ENCODE results near the gene KLF17.

Gene KLF17, protein sequence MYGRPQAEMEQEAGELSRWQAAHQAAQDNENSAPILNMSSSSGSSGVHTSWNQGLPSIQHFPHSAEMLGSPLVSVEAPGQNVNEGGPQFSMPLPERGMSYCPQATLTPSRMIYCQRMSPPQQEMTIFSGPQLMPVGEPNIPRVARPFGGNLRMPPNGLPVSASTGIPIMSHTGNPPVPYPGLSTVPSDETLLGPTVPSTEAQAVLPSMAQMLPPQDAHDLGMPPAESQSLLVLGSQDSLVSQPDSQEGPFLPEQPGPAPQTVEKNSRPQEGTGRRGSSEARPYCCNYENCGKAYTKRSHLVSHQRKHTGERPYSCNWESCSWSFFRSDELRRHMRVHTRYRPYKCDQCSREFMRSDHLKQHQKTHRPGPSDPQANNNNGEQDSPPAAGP

DNA sequence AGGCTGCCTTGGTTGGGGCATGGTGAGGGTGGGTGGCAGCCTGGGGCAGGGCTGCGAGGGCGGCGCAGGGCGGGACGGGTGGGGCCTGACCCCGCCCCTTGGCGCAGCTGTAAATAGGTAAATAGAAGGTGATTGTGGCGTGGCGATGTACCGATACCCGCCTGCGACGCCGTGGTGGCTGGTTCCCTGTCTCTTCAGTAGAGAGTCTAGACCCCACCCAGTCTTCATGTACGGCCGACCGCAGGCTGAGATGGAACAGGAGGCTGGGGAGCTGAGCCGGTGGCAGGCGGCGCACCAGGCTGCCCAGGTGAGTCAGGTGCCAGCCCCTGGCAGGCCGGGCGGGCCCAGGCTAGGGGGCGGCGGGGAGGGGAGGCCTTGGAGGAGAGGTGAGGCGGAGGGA lies at the start of gene KLF17:
KLF17 (plus strand) TSS at position 140 of the 400 bp plus-strand sequence; CDS start at position 227, 87 bp downstream.
- DNase-seq, result no peak

DNA sequence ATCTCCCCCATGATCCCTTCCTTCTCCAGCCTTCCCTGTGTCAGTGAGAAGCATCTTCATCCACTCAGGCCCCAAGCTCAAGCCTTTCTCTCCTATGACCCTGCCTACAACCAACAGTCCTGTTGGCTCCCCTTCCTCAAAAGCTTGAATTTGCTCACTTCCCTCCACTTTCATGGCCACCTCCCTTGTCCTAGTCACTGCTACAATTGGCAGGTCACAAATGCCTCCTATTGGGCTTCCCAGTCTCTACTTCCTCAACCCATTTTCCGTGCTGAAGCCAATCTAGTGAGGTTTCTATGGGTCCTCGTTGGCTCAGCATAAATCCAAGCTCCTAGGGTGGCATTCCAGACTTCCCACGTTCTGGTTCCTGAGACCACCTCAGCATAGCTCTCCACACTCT lies 47.2 kb upstream of the KLF17 start:
- no peak for DNase-seq

DNA sequence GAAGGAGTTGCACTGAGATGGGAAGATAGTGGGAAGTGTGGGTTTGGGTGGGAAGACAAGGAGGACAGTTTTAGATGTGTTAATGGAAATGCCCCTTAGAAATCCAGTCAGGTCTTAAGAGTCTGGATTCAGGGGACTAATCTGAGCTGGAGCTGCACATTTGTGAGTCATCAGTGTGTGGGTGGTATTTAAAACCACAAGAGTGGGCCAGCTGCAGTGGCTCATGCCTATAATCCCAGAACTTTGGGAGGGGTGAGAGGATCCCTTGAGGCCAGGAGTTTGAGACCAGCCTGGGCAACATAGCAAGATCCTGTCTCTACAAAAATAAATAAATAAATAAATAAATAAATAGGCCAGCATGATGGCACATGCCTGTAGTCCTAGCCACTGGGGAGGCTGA lies 46.4 kb upstream of the KLF17 start:
- no peak for DNase-seq

DNA sequence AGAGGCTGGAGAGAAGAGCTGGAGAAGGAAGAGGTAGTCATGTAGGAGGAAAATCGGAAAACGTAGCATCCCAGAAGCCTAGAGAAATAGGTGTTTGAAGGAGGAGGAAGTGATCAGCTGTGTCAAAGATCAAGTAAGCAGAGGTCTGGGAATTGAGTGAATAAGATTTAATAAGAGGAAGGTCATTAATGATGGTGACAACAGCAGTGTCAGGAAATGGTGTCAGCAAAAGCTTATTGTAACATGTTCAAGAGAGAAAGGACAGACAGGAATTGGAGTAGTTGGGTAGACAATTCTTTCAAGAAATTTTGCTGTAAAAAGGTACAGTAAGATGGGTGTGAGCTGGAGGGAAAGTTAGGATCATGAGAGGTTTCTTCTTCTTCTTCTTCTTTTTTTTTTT lies 45.8 kb upstream of the KLF17 start:
- no peak for DNase-seq

DNA sequence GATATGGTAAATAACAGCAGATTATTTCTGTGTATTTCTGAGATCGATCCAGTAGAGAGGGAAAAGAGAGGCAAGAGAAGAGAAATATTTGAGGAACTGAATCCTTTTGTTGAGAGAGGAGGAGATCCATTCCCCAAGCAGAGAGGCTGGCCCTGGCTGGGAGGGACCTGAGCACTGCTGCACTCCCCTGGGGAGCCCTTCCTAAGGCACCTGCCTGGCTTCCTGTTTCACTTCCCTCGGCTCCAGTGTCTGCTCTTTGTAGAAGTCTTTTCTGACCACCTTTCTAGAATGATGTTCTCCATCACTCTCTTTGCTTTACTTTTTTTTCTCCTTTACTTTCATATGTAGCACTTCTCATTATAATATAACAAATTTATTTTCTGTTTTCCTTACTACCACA lies 45.1 kb upstream of the KLF17 start:
- no peak for DNase-seq

DNA sequence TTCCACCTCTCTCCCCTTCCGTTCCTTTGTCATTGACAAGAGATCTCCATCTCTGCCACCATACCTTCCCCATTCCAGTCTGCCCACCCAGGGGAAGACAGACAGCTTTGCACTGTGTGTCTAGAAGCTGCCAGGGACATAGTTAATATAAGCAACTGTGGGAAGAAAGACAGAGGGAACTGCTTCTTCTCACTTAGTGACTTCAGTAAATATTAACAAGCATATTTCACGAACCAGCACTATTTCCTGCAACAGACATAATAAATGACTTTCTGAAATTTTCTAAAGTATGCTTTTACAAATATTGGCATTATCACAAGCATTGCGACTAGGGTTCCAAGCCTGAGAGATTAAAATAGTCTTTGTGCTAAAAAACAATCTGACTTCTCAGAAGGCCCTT lies 44.2 kb upstream of the KLF17 start:
- DNase-seq, result no peak

DNA sequence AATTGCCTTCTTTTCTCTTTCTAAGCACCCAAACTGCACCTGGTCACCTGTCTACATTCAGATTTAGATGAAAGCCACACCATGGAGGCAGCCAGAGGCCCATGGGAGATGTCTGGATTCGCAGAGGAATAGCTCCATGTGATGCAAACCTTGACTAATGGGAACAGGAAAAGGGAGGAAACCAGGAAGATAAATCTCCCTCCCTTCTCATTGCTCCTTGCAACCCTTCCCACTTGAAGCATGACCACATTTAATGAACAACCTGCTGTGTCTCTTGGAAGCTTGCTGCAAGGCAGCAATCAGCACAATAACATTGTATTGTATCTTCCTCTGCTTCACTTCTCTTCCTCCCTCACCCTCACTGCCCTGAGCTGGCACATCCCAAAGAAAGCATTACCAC lies 42.6 kb upstream of the KLF17 start:
- DNase-seq, result no peak

DNA sequence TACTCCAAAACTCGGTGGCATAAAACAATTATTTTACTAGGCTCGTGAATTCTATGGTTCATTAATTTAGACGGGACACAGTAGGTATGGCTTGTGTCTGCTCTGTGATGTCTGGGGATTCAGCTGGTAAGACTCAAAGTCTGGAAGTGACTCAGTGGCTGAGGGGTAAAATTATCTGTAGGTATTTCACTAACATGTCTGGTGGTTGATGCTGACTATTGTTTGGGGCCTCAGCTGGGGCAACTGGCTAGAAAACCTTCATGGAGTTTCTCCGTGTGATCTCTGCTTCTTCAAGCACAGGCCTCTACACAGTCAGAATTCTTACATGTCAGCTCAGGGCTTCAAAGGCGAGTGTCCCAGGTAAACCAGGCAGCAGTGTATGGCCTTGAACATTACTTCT lies 41.2 kb upstream of the KLF17 start:
- no peak for DNase-seq

DNA sequence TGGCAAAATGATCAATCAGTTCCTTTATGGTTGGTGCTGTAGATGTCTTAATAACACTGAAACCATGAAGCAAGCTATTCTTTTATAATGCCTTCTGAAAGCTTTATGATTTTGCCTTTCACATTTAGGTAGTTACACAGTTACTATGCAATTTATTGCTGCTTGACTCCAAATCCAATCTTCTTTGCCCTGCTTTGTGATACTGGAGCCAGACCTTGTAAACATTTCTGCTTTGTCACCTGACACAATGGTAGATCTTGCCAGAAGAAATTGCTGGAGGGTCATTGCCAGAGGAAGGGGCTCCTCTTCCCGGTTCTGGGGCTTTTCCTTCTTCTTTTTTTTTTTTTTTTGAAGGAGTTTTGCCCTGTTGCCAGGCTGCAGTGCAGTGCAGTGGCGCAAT lies 40.5 kb upstream of the KLF17 start:
- DNase-seq, result no peak

DNA sequence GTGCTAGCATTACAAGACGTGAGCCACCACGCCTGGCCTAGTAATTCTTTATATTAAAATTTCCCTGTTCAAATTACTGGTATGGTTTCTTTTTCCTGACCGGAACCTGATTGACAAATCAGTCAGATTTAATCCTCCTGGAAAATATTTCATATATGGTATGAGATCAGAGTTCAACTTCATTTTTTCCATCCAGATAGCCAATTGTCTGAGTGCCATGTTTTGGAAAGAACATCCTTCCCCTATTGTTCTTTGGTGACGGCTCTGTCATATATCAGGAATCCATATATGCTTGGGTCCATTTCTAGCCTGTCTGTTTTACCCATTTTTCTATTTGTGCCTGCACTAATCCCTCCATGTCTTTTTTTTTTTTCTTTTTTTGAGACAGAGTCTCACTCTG lies 39.1 kb upstream of the KLF17 start:
- no peak for DNase-seq

DNA sequence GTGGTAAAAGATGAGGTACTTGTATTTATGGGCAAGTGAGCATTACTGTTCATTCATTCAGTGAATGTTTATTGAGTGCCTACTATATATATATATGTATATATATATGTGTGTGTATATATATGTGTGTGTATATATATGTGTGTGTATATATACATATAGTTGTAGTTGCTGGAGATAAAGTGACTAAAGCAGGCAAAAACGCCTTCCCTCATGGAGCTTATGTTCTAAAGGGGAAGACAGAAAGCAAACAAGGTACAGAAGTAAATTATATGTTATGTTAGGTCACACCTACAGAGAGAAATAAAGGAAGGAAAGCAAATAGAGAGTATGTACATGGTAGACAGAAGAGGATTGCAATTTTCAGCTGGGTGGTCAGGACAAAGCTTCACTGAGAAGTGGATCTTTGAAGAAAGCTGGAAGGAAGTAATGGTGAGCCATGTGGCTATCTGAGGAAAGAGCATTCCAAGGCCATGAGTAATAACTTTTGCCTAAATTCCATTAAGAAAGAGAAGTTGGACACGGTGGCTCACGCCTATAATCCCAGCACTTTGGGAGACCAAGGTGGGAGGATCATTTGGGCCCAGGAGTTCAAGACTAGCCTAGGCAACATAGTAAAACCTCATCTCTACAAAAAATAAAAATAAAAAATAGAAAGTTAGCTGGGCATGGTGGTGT lies 33.5 kb upstream of the KLF17 start:
- DNase-seq, result no peak

DNA sequence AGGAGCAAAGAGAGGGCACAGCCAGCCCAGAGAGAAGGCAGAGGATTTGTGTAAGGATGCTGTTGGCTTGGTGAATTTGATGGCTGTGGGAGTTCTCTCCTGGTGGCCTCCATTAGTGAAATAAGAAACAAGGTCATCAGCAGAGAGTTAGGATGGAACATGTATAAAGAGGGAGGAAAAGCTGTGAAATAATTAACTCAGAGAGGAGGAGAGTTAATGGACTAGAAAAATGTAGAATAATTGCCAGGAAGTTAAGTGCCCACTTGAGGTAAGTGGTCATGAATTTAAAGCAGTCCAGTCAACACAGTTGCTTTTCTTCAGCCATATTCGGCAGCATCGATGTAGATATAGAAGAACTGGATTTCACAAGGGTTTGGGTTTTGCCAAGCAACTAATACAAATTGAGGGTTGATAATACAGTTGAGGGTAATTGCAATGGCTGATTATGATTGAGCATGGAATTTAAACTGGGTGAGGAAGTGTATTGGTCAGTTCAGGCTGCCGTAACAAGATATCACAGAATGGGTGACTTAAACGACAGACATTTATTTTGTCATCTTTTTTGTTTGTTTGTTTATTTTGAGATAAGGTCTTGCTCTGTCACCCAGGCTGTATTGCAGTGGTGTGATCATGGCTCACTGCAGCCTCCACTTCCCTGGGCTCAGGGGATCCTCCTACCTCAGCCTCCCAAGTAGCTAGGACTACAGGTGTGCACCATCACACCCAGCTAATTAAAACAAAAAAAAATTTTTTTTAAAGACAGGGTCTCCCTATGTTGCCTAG lies 31.7 kb upstream of the KLF17 start:
- DNase-seq, result peak; percentile 96

DNA sequence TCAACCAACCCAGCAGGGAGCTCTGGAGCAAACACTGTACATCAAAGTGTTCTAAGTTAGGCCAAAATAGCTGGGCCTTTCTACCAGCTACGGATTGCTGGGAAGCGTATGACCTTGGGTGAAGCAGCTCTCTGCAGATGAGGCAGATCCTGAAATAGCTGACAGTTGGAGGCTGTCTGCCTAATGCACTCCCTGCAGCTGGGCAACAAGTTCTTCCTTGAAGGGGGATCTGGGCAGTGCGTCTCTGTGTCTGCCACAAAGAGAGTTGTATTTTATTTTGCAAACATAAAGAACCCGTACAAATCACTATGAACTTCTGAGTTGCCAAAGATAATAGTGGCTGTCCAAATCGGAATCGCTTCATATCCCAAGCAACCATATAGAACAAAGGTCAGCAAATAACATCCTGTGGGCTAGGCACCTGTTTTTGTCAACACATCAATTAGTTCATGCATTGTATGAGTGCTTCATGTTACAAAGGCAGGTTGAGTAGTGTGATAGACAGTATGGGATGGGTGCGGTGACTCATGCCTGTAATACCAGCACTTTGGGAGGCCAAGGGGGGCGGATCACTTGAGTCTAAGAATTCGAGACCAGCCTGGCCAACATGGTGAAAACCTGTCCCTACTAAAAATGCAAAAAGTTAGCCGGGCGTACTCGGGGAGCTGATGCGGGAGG lies 29.1 kb upstream of the KLF17 start:
- DNase-seq, result no peak

DNA sequence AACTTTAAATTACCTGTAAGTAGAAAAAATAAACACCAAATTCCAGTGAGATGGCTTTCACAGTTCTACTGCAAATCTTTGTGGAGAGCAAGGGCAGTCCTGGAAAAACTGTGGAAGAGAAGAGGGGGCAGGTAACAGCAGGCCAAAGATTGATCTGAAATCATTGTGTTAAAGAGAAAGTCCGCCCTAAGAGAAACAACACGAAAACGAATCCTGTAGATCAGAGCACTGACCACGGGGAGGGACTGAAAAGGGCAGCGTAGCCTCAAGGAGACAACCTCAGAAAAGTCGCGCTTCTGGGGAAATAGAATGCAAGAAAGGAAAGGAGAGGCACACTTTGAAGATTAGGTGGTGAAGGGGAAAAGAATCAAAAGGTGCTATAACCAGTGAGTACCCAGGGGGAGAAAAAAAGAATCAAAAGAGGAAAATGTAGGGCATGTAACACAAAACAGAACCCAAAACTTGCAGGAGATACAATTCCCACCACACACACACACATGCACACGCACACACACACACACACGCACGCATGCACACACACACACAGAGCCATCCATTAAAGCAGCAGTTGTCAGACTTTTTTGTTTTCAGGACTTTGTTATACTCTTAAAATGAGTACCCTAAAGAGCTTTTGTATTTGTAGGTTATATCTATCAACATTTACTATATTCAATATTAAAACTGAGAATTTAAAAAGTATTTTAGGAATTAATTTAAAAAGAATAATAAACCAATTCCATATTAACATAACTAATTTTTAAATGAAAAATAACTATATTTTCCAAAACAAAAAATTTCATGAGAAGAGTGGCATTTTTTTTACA lies 28.0 kb upstream of the KLF17 start:
- DNase-seq, result no peak

DNA sequence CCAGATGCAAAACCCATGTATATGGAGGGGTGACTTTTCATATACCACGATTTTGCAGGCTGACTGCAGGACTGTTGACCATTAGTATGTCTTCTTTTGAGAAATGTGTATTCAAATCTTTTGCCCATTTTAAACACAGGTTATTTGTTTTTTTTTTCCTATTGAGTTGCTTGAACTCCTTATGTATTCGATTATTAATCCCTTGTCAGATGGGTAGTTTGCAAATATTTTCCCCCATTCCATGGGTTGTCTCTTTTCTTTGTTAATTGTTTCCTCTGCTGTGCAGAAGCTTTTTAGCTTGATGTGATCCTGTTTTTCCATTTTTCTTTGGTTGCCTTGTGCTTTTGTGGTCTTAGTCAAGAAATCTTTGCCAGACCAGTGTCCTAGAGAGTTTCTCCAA lies 24.6 kb upstream of the KLF17 start:
- DNase-seq, result no peak

DNA sequence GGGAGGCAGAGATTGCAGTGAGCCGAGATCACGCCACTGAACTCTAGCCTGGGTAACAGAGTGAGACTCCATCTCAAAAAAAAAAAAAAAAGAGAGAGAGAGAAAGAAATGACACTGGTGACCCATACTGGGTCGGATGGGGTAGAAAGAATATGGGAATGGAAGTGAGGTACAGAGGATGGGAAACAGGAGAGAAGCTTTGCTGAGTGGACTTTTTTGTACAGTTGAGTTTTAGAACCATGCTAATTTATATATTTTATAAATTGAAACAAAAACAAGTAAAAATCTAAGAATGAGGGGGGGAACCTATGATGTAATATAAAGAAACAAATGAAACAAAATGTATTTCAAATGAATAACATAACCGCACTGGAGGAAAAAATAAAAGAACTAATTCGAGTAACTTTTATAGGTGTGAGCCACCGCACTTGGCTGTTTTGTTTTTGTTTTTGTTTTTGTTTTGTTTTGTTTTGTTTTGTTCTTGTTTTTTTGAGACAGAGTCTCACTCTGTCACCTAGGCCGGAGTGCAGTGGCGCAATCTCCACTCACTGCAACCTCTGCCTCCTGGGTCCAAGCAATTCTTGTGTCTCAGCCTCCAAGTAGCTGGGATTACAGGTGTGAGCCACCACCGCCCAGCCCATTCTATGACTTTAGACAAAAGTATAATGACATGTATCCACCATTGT lies 18.3 kb upstream of the KLF17 start:
- DNase-seq, result no peak

DNA sequence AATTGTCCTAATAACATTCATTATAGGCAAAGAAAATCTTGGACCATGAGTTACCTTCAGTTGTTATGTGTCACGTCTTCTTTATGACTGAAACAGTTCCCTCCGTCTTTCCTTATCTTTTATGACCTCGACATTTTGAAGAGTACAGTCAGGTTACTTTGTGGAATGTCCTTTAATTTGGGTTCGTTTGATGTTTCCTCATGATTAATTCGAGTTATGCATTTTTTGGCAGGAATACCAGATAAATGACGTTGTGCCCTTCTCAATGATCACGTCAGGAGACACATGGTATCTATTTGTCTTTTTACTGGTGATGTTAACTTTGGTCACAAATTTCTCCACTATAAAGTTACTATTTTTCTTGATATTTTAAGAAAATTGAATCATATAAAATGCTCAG lies 17.3 kb upstream of the KLF17 start:
- DNase-seq, result no peak

DNA sequence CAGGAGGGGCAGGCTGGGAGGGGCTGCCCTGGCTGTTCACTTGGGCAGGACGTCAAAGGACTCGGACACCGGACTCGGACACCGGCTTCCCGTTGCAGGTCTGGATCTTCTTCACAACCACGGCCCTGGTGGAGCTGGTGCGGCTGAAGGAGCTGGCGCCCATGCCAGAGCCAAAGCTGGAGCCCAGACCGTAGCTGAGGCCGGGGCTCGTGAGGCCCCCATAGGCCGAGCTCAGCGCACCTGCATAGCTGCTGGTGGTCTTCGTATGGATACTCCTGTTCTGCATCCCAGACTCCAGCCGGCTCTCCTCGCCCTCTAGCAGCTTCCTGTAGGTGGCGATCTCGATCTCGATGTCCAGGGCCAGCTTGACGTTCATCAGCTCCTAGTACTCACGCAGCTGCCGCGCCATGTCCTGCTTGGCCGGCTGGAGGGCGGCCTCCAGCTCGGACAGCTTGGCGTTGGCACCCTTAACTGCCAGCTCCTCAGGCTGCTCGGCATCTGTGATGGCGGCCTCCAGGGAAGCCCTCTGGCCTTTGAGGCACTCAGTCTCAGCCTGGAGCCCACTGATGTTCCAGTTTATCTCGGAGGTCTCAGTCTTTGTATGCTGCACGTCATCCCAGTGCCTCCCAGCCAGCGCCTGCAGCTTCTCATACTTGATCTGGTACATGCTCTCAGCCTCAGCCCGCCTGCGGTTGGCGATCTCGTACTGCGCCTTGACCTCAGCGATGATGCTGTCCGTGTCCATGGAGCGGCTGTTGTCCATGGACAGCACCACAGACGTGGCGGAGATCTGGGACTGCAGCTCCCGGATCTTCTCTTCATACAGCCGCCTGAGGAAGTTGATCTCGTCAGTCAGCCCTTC lies 15.1 kb upstream of the KLF17 start:
- no peak for DNase-seq

DNA sequence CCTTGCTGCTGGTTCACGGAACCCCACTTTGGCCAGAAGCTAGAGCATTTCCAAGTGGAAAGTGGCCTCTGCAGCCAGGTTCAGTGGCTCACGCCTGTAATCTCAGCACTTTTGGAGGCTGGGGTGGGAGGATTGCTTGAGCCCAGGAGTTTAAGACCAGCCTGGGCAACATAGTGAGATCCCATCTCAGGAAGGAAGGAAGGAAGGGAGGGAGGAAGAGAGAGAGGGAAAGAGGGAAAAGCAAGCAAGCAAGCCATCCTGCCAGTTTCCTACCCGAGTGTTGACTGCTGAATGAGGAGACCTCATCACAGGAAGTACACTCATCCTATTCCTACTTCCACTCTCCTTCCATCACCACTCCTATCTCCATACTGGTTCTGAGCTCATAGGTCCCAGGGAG lies 12.8 kb upstream of the KLF17 start:
- no peak for DNase-seq

DNA sequence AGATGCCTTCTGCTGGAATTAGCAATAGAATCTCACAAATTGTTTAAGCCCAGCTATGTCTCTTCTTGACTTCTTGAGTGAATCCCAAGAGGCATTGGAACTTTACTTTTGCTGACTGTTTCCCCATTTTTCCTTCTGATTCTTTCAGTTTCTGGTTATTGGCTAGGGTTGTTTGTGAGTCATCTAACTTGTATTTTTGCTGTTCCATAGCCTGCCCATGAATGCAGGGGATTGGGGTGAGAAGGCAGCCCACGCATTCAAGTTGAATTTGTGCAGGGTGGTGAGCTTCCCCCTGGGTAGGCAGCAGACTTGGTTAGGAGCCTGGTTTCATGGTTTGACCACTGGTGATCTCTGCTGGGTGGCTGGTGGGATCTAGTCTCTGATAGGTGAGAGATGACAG lies 10.4 kb upstream of the KLF17 start:
- DNase-seq, result no peak

DNA sequence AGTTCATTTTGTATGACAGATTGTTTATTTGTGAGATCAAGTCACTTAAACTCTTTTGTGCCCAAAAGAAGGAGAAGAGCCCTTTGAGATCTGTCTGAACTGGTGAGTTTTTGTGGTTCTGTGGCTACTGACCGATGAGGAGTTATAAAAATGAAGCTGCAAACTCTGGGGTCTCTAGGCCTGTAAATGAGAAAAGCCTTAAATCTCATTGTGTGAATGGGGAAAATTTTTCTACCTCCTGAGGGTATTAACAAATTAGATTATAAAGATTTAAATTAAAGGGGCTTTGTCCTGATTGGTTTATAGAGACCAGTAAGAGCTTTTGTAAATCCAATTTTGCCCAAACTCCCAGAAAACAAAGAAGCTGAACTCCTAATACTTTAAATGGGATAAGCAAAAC lies 9.7 kb upstream of the KLF17 start:
- no peak for DNase-seq

All from NCI-H1105 treated with DMSO at 0.1 percent for 48 hours (cell line).